Stimulated activated CD4-positive, alpha-beta T cell treated with anti-CD3 and anti-CD28 coated beads, Interleukin-4, amount 100 ng/mL, for 48 hours (primary cell): Measurements from ENCODE around the gene THBS2.
"Not testable (repeated sequence)": the region's sequence is repeated elsewhere in the genome, so short reads cannot be mapped to it uniquely, and the experiment has no call there.

Experiments
- DNase-seq, 2 donors: peaks; one replicate each; pipeline ENCODE4 v3.0.0-alpha.2; 2020; ENCODE audit warnings: low read depth in 2 of 2

Gene THBS2

DNA sequence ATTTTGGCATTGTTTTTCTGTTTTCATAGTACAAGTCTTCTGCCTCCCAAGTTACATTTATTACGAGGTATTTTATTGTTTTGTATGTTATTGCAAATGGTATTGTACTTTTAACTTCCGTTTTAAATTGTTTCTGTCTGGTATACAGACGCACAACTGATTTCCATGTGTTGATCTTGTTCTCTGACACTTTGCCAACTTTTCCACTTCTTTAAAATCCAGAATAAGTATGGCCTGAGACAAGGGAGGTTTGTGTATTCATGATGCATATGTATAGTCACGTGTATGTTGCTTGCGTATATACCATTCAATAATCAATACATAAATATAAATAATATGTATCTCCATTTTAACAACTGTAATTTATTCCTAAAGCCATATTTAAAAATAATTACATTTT lies 41.2 kb downstream of the THBS2 start:
- DNase-seq = no peak

DNA sequence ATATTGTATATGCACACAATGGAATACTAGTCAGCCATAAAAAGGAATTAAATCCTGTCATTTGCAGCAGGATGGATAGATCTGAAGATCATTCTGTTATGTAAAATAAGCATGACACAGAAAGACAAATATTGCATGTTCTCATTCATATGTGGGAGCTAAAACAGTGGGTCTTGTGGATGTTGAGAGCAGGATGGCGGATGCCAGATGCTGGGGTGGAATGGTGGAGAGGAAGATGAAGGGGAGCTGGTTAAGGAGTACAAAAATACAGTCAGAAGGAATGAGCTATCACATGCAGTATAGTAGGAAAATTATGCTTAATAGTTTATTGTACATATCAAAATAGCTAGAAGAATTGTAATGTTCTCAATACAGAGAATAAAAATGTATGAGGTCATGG lies 41.8 kb downstream of the THBS2 start:
- no peak for DNase-seq

DNA sequence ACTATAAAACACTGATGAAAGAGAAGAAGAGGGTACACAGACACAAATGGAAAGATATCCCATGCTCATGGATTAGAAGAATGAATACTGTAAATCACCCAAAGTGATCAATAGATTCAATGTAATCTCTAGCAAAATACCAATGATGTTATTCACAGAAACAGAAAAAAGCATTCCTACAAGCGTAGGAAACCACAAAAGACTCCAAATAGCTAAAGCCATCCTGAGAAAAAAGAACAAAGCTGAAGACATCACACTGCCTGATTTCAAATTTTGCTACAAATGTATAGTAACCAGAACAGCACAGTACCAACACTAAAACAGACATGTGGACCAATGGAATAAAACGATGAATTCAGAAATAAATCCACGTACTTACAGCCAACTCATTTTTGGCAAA lies 43.0 kb downstream of the THBS2 start:
- DNase-seq = no peak

DNA sequence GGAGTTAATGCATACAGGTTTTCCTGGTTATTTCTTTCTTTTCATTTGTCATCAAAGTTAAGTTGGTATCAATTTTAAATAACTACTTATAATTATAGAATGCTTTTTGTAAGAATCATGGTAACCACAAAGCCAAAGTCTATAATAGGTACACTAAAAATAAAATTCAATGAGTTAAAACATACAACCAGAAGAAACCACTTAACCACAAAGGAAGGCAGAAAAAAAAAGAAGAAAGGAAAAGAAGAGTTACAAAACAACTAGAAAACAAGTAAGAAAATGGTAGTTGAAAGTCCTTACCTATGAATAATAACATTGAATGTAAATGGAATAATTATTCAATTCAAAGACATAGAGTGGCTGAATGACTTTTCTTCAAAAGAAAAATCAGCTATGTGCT lies 45.6 kb downstream of the THBS2 start:
- no peak for DNase-seq

DNA sequence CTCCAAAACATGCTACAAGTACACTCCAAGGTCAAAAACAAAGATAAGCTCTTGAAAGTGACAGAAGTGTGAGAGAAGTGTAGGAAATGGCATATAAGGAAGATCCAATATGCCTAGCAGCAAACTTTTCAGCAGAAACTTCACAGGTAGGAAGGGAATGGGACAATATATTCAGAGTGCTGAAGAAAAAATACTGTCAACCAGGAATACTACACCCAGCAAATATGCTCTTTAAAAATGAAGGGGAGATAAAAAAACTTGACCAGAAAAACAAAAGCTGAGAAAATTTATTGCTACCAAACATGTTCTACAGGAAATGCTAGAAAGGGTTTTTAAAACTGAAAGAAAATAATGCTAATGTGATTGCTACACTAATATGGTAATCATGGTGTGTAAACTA lies 46.2 kb downstream of the THBS2 start:
- DNase-seq = no peak

DNA sequence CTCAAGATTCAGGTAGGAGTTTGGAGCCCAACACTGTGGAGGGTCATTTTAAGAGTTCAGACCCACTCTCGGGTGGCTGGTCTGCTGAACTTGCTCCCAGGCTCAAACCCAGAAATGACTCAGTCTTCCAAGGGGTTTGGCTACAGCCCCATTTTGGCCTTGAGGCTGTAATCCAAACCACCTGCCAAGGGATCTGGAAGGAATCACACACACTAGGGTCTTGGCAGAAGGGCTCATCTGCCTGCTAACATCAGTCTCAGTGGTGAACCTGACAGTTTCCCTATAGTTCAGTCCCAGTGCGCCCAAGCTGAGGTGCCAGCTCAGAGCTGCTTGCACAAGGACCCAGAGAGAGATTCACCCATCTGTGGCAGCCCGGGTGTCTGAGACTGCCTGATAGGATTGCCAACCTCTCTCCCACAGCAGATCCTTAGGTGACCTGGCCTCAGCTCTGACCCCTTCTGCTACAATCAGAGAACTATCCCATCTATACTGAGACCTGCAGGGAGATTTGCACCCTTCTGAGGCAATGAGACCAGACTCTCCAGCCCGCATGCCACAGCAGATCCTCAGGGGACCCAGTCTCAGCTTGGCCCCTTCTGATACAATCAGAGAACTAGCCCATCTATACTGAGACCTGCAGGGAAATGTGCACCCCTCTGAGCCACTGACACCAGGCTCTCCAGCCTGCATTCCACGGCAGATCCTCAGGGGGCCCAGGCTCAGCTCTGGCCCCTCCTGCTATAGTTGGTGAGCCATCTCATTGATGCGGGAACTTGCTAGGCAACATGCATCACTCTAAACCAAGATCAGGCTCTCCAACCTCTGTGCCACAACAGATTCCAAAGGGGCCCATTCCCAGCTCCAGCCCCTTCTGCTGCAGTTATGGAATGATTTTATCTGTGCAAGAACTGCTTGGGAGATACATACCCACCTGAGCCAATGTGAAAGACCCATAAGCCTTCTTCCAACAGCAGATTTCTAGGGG lies 48.2 kb downstream of the THBS2 start:
- DNase-seq = no peak

DNA sequence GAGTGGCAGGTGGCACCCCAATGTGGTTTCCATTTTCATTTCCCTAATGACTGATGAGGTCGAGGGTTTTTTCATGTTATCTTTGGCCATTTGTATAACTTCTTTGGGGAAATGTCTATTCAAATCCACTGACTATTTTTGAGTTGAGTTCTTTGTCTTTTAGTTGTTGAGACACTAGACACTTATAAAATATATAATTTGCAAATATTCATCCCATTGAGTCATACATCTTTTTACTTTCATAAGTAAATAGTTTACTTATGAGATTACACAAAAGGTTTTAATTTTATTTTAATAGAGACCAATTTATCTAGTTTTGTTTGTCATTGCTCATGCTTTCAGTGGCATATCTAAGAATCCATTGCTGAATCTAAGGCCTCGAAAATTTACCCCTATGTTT lies 49.5 kb downstream of the THBS2 start:
- DNase-seq = no peak

DNA sequence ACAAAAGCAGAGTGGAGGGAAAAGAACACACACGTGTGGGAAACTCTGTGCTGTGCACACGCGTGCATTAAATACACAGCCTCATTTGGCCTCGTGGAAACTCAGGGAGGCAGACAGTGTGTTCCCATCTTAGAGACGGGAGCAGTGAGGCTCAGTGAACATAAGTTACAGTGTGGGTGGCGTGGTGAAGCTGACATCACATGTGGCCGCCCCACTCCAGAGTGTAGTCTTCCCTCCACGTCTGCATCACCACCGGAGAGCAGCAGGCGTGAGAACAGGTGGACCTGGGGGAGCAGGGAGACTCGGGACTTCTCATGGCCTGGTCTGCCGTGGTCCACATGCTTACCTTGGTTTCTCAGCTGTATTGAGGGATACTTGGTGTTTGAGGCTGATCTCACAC lies 51.7 kb downstream of the THBS2 start:
- no peak for DNase-seq

DNA sequence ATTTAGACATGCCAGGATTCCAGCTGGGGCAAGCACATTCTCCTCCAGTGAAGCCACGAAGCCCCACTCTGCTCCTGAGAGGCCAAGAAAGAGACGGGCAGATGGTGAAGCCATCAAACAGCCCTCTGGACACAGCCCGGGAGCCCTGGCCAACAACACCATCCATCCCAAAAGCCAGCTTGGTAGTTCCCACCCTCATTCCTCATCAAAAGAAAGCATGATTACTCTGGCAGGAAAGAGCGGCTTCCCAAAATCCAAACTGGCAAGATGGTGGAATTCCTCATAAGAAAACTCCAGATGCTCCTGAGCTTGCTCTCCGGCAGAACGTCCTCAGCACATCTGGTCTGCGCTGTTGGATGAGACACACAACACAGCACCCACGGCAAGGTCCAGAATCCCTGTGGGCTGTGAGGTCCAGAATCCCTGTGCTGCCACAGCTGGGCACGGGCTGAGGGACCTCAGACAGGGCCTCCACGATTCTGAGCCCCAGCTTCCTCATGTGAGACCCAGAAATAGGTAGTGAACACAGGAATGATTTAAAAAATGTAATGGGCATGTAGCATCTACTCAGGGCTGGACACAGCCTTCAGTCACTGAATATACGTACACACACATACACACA lies 52.6 kb downstream of the THBS2 start:
- no peak for DNase-seq

DNA sequence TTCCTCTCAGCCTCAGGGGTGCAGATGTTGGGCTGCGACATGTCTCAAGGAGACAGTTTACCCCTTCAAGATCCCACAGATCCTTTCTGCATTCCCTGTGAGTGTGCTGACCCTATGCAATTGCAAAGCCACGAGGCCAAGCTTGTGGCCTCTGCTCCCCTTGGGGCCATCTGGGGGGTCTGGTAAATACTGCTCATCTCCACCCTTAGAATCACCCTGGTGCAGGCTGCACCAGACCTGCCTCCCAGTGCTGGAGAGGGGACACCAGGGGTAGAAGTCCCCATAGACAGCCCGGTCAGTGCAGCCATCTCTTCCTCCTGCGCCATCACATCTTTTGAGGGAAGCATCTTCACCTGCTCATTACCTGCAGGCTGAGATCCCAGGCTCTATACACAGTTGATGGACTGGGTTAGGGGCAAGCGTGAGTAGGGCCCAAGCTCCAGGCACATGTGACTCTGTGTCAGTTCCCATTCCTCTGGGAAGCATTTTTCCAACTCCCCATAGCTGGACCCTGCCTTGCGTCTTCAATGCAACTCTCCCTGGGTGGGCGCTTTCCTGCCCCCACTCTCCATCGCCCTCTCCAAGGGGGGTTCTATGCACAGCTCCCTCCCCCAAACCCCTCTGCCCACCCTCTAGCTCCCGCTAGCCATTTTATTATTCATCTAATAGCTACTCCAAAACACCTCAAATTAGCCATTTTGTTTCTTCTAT lies 53.9 kb downstream of the THBS2 start:
- DNase-seq = no peak

DNA sequence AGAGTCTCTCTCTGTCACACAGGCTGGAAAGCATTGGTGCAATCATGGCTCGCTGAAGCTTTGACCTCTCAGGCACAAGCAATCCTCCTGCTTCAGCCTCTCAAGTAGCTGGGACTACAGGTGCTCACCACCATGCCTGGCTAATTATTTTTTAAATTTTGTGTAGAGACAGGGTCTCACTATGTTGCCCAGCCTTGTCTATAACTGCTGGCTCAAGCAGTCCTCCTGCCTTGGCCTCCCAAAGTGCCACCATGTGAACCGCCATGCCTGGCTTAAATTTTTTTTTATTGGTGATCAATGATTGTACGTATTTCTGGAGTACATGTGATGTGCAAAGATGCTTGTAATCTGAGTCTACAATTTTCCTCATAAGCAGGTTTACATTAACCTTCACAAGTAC lies 54.8 kb downstream of the THBS2 start:
- DNase-seq = no peak

DNA sequence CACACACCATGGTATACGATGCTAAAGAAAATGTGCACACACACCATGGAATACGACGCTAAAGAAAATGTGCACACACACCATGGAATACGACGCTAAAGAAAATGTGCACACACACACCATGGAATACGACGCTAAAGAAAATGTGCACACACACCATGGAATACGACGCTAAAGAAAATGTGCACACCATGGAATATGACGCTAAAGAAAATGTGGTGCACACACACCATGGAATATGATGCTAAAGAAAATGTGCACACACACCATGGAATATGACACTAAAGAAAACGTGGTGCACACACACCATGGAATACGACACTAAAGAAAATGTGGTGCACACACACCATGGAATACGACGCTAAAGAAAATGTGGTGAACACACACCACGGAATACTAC lies 55.7 kb downstream of the THBS2 start:
- not testable (repeated sequence) for DNase-seq

DNA sequence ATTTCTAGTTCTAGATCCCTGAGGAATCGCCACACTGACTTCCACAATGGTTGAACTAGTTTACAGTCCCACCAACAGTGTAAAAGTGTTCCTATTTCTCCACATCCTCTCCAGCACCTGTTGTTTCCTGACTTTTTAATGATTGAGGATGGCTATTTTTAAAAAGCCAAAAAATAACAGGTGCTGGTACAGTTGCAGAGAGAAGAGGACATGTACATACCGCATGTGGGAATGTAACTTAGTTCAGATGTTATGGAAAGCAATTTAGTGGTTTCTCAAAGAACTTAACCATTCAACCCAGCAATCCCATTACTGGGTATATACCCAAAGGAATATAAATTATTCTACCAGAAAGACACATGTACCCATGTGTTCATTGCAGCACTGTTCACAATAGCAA lies 57.4 kb downstream of the THBS2 start:
- not testable (repeated sequence) for DNase-seq

DNA sequence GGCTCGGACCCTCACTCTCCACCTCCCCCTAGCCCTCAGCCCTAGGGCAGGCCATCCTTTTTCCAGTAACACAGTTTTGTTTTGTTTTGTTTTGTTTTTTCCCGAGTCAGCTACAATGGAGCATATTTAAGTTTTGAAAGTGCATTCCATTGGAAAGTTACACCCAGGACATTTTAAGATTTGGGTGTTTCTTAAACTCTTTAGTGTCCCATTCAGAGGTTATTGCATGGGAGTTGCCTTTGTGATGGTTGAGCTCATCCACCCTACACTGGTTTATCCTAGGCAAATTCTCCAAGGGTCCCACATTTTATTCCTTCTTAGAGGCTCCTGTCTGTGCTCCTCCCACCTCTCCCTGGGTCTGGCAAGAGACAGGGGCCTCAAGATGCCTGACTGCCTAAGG lies 58.9 kb downstream of the THBS2 start:
- no peak for DNase-seq

DNA sequence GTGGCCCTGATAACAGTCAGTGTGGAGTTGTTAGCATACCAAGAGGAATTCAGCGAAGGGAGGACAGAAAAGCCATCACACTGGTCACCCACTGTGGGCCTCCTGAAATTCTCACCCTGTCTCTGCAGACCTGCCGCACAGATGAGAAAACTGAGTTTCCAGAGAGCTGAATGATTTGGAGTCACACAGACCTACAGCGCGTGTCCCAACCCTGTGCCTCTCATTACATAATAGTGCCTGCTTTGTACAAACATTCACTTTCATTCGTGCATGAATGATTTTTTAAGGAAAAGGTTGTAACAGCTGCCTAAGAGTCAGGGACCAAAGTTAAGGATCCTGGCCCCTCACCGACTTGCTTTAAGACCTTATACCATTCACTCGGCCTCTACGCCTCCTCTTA lies 62.7 kb downstream of the THBS2 start:
- no peak for DNase-seq

DNA sequence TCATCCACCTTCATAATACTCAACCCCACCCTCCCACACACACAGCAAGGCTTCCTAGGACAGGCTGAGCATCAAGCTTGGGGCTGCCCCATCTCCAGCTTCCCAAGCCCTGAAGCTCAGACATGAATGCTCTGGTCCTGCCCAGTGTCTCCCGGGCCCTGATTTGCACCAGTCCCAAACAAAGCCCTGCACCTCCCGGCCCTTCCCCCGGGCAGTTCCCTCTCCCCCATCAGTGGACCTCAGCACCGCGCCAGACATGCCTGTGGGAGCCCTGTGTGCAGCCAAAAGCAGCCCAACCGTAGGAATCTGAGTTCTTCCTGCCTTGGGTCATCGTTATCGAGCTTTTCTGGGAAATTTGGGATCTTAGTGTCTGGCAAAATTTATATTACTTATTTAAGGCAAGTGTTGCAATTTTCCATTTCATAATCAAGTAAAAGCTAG lies 63.5 kb downstream of the THBS2 start:
- DNase-seq = no peak

DNA sequence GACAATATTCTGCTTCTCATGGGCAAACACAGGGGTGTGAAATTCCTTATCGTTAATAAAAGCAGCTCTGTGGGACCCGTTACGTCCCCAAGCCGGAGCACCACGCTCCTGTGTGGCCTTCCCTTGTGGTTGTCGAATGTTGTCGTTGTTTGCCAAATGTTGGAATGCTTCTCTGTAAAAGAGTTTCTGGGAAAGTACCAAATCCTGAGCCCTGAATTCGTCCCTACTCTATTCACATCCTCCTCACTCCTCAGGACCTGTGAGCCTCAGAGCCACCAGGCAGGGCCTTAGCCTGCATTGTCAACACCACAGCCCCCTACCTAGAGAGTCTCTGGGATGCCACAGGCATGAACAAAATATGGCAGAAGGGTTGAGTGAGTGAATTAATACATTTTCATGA lies 64.0 kb downstream of the THBS2 start:
- DNase-seq = no peak

DNA sequence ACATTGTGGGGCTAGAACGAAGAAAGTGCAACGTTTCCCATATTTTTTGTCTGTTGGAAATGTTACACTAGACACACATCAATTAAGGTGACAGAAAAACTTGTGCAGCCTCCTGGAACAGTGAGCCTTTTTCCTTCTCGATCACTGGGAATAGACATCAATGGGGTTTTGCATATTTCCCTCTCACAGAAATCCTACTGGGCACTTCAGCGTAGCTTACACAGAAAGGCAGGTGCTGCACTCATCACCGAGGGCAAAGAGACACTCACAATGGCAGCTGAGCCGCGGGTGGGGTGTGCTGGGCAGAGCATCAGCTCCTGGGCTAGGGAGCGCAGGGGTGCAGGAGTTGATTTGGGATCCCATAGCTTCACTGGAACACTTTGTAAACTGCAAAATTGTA lies 64.5 kb downstream of the THBS2 start:
- DNase-seq = no peak

DNA sequence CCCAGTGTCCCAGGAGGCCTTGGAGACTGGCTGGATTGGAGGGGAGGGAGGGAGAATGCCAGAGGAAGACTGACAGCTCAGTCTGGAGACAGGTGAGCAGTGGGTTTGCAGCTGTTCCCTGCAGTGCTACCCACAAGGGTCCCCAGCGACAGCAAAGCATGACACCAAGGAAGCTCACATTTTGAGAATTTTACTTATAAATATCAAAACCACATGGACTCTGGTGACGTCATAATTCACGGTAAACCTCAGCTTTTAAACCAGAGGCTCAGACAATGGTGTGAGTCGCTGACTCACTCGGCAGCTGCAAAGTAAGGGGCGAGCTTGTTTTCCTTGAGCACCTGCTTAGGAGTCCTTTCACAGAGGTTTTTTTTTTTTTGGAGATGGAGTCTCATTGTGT lies 65.2 kb downstream of the THBS2 start:
- DNase-seq = no peak

DNA sequence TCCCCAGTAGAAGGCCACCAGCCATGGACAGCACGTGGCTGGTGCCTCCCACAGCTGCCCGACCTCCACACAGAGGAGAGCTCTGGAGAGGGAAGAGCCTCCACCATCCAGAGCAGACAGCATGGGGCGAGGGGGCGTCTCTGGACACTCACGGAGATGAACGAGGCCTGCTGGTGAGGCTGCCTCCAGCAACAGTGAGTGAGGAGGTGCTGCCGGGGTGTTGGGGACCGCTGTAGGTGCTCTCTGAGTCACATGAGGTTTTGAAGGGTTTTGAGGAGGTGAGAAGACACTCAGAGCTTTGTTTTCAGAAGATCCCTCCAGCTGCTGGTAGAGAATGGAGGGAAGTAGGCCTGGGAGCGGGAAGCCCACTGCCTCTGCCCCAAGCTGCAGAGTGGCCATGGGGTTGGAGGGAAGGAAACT lies 65.6 kb downstream of the THBS2 start:
- DNase-seq = no peak

DNA sequence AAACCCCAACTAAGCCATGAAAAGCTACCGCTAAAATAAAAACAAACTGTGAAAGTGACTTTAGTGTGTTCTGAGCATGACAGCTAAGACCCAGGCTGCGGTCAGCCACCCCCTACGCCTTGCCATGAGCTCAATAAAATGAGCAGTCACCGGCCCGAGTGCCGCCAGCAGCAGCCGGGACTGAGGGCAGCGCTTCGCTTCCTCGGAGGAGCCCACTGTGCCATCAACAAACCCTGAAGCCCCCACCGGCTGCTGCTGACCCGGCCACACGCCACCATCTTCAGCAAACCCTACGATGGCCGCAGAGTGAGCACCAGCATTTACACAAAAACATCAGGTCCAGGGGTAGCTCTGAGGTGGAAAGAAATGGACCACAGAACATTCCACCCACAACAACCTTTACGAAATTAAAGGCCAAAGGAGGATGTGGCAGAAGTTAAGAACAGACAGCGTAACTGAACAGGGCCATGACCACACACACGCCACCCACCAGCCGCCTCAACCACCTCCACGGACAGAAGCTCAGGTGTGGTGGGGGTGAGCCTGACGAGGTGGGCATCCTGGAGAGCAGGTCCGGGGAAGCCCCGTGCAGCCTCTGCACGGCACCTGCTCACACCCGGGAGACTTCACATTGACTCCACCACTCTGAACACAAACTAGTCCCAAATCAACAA lies 67.0 kb downstream of the THBS2 start:
- DNase-seq = no peak
